ENCODE data around the gene WNT4.
A peak's percentile ranks its signal among the peaks of the same experiment; 100 is the strongest.
"Not testable (repeated sequence)": the region's sequence is repeated elsewhere in the genome, so short reads cannot be mapped to it uniquely, and the experiment has no call there.

The WNT4 gene

DNA sequence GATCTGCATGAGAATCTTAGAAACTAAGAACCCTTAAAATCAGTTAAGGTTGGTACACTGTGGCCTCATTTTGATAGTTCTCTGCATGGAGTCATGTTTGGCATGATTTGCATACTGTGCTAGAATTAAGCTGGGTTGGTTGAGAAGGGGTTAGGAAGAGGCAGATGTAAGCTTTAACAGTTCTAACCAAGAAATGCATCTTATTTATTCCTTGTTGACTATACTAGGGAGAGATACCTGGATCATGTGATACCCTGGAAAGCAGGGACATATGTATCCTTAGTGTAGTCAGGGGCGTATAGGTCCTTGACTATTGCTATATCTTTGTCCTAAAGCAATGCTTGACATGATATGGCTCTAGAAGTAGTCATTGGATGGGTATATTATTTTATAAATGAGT lies 49.4 kb downstream of the WNT4 start:
- Histone ChIP-seq H3K36me3 (ENCODE audit: control insufficient read depth, insufficient read depth, low read length) (peaks cover 35% of the 10 kb centered on the region), H3K27ac (ENCODE audit: low read depth, low read length) (peak overlapping the region; percentile 21), H3K9ac (ENCODE audit: low read depth, low read length) (no peak overlapping the region), H3K27me3 (ENCODE audit: control insufficient read depth, insufficient read depth, low read length) (no peaks in the 10 kb centered on the region), H3K4me3 (ENCODE audit: low read depth, low read length) (no peak overlapping the region), H3K9me3 (ENCODE audit: control insufficient read depth, insufficient read depth, low read length) (no peaks in the 10 kb centered on the region), H3K4me1 (ENCODE audit: control insufficient read depth, insufficient read depth, low read length) (peaks cover 40% of the 10 kb centered on the region)

DNA sequence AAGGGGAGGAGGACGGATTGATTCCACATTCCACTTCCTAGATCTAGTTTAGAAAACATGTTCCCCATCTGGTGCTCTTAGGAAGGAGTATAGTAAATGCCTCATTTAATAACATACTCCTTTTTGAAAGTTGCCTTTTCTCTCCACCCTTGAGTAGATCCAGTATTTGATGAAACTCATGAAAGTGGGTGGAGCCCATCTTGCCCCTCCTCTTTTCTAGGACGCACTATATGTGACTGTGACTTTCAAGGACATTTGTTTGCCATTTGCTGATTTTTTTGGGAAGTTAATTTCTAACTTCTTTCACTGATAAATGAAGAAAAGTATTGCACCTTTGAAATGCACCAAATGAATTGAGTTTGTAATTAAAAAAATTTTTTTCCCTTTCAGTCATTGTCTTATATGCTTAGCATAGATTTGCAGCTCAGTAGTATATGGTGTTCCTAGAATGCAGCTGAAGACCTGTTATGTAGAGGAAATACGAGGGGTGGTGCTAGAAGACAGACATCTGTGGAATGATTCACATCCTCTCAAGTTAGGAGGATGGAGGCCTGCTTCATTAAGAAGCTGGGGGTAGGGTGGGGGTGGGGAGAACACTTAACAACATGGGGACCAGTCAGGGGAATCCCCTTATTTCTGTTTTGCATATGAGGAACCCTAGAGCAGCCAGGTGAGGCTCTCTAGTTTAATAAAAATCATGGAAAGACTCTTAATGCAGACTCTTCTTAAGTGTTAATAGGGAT lies 50.7 kb downstream of the WNT4 start:
- H3K36me3 ChIP-seq (ENCODE audit: control insufficient read depth, insufficient read depth, low read length), result peaks cover 35% of the 10 kb centered on the region
- H3K9me3 ChIP-seq (ENCODE audit: control insufficient read depth, insufficient read depth, low read length); H3K9ac ChIP-seq (ENCODE audit: low read depth, low read length); H3K27me3 ChIP-seq (ENCODE audit: control insufficient read depth, insufficient read depth, low read length); H3K4me3 ChIP-seq (ENCODE audit: low read depth, low read length): not testable (repeated sequence)
- peaks cover 40% of the 10 kb centered on the region for H3K4me1 ChIP-seq (ENCODE audit: control insufficient read depth, insufficient read depth, low read length)
- peak overlapping the region; percentile 21 for H3K27ac ChIP-seq (ENCODE audit: low read depth, low read length)

GRCh38 chr1:22090867-22091266 lies 52.0 kb downstream of the WNT4 start:
- H3K36me3 ChIP-seq (ENCODE audit: control insufficient read depth, insufficient read depth, low read length), result peaks cover 36% of the 10 kb centered on the region
- H3K4me3 ChIP-seq (ENCODE audit: low read depth, low read length), result no peak overlapping the region
- no peak overlapping the region for H3K9ac ChIP-seq (ENCODE audit: low read depth, low read length)
- H3K4me1 ChIP-seq (ENCODE audit: control insufficient read depth, insufficient read depth, low read length), result peaks cover 40% of the 10 kb centered on the region
- H3K9me3 ChIP-seq (ENCODE audit: control insufficient read depth, insufficient read depth, low read length), result no peaks in the 10 kb centered on the region
- no peaks in the 10 kb centered on the region for H3K27me3 ChIP-seq (ENCODE audit: control insufficient read depth, insufficient read depth, low read length)
- peak overlapping the region; percentile 25 for H3K27ac ChIP-seq (ENCODE audit: low read depth, low read length)

DNA sequence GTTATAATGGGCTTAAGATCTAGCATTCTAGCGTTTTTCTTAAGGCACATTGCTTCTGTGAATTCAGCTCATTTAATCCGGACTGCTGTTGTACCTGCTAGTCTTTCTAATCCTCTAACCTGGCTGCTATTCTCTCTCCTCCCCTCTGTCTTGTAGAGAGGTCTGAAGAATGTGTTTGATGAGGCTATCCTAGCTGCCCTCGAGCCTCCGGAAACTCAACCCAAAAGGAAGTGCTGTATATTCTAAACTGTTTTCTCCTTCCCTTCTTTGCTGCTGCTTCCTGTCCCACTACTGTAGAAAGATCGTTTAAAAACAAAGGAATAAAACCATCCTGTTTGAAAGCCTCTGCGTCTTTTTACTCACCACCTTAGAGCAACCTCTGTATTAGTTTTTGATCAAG lies 53.1 kb downstream of the WNT4 start:
- peak overlapping the region; percentile 6; the same call in 1 of the 2 replicates for H3K4me3 ChIP-seq (ENCODE audit: low read depth, low read length)
- H3K4me1 ChIP-seq (ENCODE audit: control insufficient read depth, insufficient read depth, low read length), result peaks cover 40% of the 10 kb centered on the region
- H3K27ac ChIP-seq (ENCODE audit: low read depth, low read length), result peak overlapping the region; percentile 75
- H3K27me3 ChIP-seq (ENCODE audit: control insufficient read depth, insufficient read depth, low read length), result no peaks in the 10 kb centered on the region
- peaks cover 33% of the 10 kb centered on the region for H3K36me3 ChIP-seq (ENCODE audit: control insufficient read depth, insufficient read depth, low read length)
- no peak overlapping the region for H3K9ac ChIP-seq (ENCODE audit: low read depth, low read length)
- H3K9me3 ChIP-seq (ENCODE audit: control insufficient read depth, insufficient read depth, low read length), result no peaks in the 10 kb centered on the region

DNA sequence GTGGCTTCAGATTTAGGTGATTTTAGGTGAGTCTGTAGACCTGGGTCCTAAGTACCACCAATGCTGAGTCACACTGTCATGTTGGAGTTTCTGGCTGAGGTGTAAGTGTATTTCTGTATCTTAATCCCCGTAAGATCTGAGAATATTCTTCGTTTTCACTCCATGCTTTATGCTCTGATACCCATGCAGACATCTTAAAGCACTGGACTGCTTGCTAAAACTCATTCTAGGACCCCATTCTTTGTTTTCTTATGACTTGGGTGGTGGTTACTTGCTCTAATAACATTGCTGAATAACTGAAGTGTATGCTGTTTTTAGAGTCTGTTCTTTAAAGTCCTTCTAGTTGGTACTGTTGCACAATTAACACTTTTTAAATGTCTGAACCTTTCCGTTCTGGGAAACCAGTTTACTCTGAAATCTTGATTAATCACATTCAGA lies 53.7 kb downstream of the WNT4 start:
- H3K36me3 ChIP-seq (ENCODE audit: control insufficient read depth, insufficient read depth, low read length), result peaks cover 29% of the 10 kb centered on the region

GRCh38 chr1:22088331-22088730 lies 54.6 kb downstream of the WNT4 start:
- peaks cover 31% of the 10 kb centered on the region for H3K36me3 ChIP-seq (ENCODE audit: control insufficient read depth, insufficient read depth, low read length)

More for the DNA sequence above, 53.7 kb downstream of the WNT4 start:
- Histone ChIP-seq H3K9me3 (ENCODE audit: control insufficient read depth, insufficient read depth, low read length) (no peaks in the 10 kb centered on the region), H3K4me3 (ENCODE audit: low read depth, low read length) (no peak overlapping the region), H3K9ac (ENCODE audit: low read depth, low read length) (no peak overlapping the region), H3K4me1 (ENCODE audit: control insufficient read depth, insufficient read depth, low read length) (peaks cover 40% of the 10 kb centered on the region), H3K27me3 (ENCODE audit: control insufficient read depth, insufficient read depth, low read length) (no peaks in the 10 kb centered on the region), H3K27ac (ENCODE audit: low read depth, low read length) (peak overlapping the region; percentile 75)

GRCh38 chr1:22080191-22080590 lies 62.7 kb downstream of the WNT4 start:
- Histone ChIP-seq H3K9ac (ENCODE audit: low read depth, low read length) (no peak overlapping the region), H3K4me3 (ENCODE audit: low read depth, low read length) (no peak overlapping the region), H3K4me1 (ENCODE audit: control insufficient read depth, insufficient read depth, low read length) (peaks cover 6% of the 10 kb centered on the region; the same call in 1 of the 2 replicates), H3K27me3 (ENCODE audit: control insufficient read depth, insufficient read depth, low read length) (no peaks in the 10 kb centered on the region), H3K9me3 (ENCODE audit: control insufficient read depth, insufficient read depth, low read length) (no peaks in the 10 kb centered on the region), H3K27ac (ENCODE audit: low read depth, low read length) (no peak overlapping the region), H3K36me3 (ENCODE audit: control insufficient read depth, insufficient read depth, low read length) (peaks cover 43% of the 10 kb centered on the region)

More at GRCh38 chr1:22088331-22088730, 54.6 kb downstream of the WNT4 start:
- H3K4me1 ChIP-seq (ENCODE audit: control insufficient read depth, insufficient read depth, low read length), result peaks cover 39% of the 10 kb centered on the region
- H3K4me3 ChIP-seq (ENCODE audit: low read depth, low read length), result no peak overlapping the region
- H3K27ac ChIP-seq (ENCODE audit: low read depth, low read length), result no peak overlapping the region
- no peak overlapping the region for H3K9ac ChIP-seq (ENCODE audit: low read depth, low read length)
- H3K9me3 ChIP-seq (ENCODE audit: control insufficient read depth, insufficient read depth, low read length), result no peaks in the 10 kb centered on the region
- no peaks in the 10 kb centered on the region for H3K27me3 ChIP-seq (ENCODE audit: control insufficient read depth, insufficient read depth, low read length)

- Histone ChIP-seq H3K36me3 (ENCODE audit: control insufficient read depth, insufficient read depth, low read length) (peaks cover 37% of the 10 kb centered on the region), H3K9ac (ENCODE audit: low read depth, low read length) (no peak overlapping the region), H3K4me3 (ENCODE audit: low read depth, low read length) (no peak overlapping the region), H3K9me3 (ENCODE audit: control insufficient read depth, insufficient read depth, low read length) (no peaks in the 10 kb centered on the region), H3K4me1 (ENCODE audit: control insufficient read depth, insufficient read depth, low read length) (peaks cover 16% of the 10 kb centered on the region), H3K27me3 (ENCODE audit: control insufficient read depth, insufficient read depth, low read length) (no peaks in the 10 kb centered on the region), H3K27ac (ENCODE audit: low read depth, low read length) (no peak overlapping the region)
Measured at GRCh38 chr1:22078133-22078532, 64.8 kb downstream of the WNT4 start.

DNA sequence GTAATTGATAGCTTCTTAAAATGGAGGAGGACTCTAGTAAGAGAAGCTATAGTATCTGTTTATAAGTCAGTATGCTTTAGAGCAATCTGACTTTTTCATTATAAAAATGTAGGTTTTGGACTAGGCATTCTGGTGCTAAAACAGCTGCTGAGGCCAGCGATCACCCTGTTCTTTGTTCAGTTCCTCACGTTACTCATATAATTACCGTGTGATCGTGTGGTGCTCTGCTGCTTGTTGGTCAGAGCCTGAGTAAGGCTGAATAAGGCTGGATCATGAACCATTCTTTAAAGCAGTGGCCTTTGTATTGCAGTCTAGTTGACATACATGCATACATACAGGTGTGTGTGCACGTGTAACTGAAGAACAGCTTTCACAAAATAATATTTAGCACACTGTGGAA lies 65.2 kb downstream of the WNT4 start:
- Histone ChIP-seq H3K9me3 (ENCODE audit: control insufficient read depth, insufficient read depth, low read length) (no peaks in the 10 kb centered on the region), H3K4me3 (ENCODE audit: low read depth, low read length) (no peak overlapping the region), H3K27me3 (ENCODE audit: control insufficient read depth, insufficient read depth, low read length) (no peaks in the 10 kb centered on the region), H3K9ac (ENCODE audit: low read depth, low read length) (no peak overlapping the region), H3K4me1 (ENCODE audit: control insufficient read depth, insufficient read depth, low read length) (peaks cover 16% of the 10 kb centered on the region), H3K36me3 (ENCODE audit: control insufficient read depth, insufficient read depth, low read length) (peaks cover 37% of the 10 kb centered on the region), H3K27ac (ENCODE audit: low read depth, low read length) (no peak overlapping the region)

GRCh38 chr1:22076346-22076745 lies 66.6 kb downstream of the WNT4 start:
- no peak overlapping the region for H3K4me3 ChIP-seq (ENCODE audit: low read depth, low read length)
- H3K36me3 ChIP-seq (ENCODE audit: control insufficient read depth, insufficient read depth, low read length), result peaks cover 23% of the 10 kb centered on the region
- no peaks in the 10 kb centered on the region for H3K9me3 ChIP-seq (ENCODE audit: control insufficient read depth, insufficient read depth, low read length)
- no peaks in the 10 kb centered on the region for H3K27me3 ChIP-seq (ENCODE audit: control insufficient read depth, insufficient read depth, low read length)
- no peak overlapping the region for H3K9ac ChIP-seq (ENCODE audit: low read depth, low read length)
- peaks cover 16% of the 10 kb centered on the region for H3K4me1 ChIP-seq (ENCODE audit: control insufficient read depth, insufficient read depth, low read length)
- no peak overlapping the region for H3K27ac ChIP-seq (ENCODE audit: low read depth, low read length)

GRCh38 chr1:22075718-22076117 lies 67.2 kb downstream of the WNT4 start:
- H3K27me3 ChIP-seq (ENCODE audit: control insufficient read depth, insufficient read depth, low read length), result no peaks in the 10 kb centered on the region
- peaks cover 16% of the 10 kb centered on the region for H3K4me1 ChIP-seq (ENCODE audit: control insufficient read depth, insufficient read depth, low read length)
- H3K4me3 ChIP-seq (ENCODE audit: low read depth, low read length), result no peak overlapping the region
- no peaks in the 10 kb centered on the region for H3K9me3 ChIP-seq (ENCODE audit: control insufficient read depth, insufficient read depth, low read length)
- H3K36me3 ChIP-seq (ENCODE audit: control insufficient read depth, insufficient read depth, low read length), result peaks cover 18% of the 10 kb centered on the region
- H3K9ac ChIP-seq (ENCODE audit: low read depth, low read length), result no peak overlapping the region
- H3K27ac ChIP-seq (ENCODE audit: low read depth, low read length), result no peak overlapping the region
